Duodenal mucosa (tissue), 2 donors: ENCODE measurements around the gene FOCAD.

Experiments
- H3K27ac ChIP-seq: one replicate; pipeline ENCODE4 v1.7.0; 2013; ENCODE audit warnings: low read depth, low read length
- H3K27me3 ChIP-seq, 2 donors: one replicate each; pipeline ENCODE4 v1.7.0; 2013; ENCODE audit warnings: low read length in 2 of 2, control low read depth in 1 of 2; ENCODE audit not compliant: insufficient read depth in 2 of 2, control insufficient read depth in 1 of 2
- H3K36me3 ChIP-seq, 2 donors: one replicate each; pipeline ENCODE4 v1.7.0; 2013; ENCODE audit warnings: low read length in 2 of 2, control low read depth in 1 of 2; ENCODE audit not compliant: insufficient read depth in 2 of 2, control insufficient read depth in 1 of 2
- H3K4me1 ChIP-seq, 2 donors: one replicate each; pipeline ENCODE4 v1.7.0; 2013; ENCODE audit warnings: low read length in 2 of 2, control low read depth in 1 of 2; ENCODE audit not compliant: insufficient read depth in 2 of 2, control insufficient read depth in 1 of 2
- H3K4me3 ChIP-seq, 2 donors: one replicate each; pipeline ENCODE4 v1.7.0; 2013; ENCODE audit warnings: low read length in 2 of 2, low read depth in 1 of 2
- H3K9ac ChIP-seq, 2 donors: one replicate each; pipeline ENCODE4 v1.7.0; 2013; ENCODE audit warnings: low read length in 2 of 2, low read depth in 1 of 2
- H3K9me3 ChIP-seq, 2 donors: one replicate each; pipeline ENCODE4 v1.7.0; 2013; ENCODE audit warnings: low read length in 2 of 2, control low read depth in 1 of 2; ENCODE audit not compliant: control insufficient read depth in 1 of 2

The FOCAD gene

DNA sequence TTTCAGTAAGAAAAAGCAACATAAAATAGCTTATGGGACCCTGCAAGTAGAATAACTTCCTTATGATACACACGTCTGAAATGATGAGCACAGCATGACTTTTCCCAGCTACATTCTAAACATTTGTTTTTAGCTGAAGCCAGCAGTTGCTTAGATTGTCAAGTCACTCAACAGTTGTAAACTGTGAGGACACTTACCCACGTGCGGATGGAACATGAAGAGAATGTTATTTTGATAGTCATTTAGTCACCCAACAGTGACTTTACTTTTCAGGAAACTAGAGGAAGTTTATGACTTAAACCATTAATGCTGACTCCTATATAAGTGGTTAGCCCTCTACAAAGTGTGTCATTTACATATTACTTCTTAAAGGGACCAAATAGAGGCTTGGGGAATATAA is 344.4 kb downstream of the FOCAD start:
- H3K27ac ChIP-seq, result no peak overlapping the region

DNA sequence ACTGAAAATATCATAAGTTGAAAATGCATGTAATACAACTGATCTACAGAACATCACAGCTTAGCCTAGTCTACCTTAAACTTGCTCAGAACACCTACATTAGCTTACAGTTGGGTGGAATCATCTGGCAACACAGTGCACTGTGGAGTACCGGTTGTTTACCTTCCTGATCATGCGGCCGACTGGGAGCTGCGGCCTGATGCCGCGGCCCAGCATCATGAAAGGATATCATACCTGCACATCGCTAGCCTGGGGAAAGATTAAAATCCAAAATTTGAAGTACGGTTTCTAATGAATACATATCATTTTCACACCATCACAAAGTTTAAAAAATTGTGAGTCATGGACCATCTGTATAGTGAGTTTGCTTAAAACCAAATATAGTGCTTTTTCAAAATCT is 345.6 kb downstream of the FOCAD start:
- H3K36me3 ChIP-seq, result no peaks in the 10 kb centered on the region
- H3K4me1 ChIP-seq, result peaks cover 0 to 3% of the 10 kb centered on the region in 2 donors
- no peaks in the 10 kb centered on the region for H3K27me3 ChIP-seq
- H3K9me3 ChIP-seq, result no peaks in the 10 kb centered on the region
- H3K4me3 ChIP-seq, result no peak overlapping the region
- H3K27ac ChIP-seq, result no peak overlapping the region
- H3K9ac ChIP-seq, result no peak overlapping the region

More for the DNA sequence above, 344.4 kb downstream of the FOCAD start:
- Histone ChIP-seq H3K36me3 (no peaks in the 10 kb centered on the region), H3K27me3 (no peaks in the 10 kb centered on the region), H3K4me1 (peaks cover 0 to 3% of the 10 kb centered on the region in 2 donors), H3K4me3 (no peak overlapping the region), H3K9me3 (no peaks in the 10 kb centered on the region), H3K9ac (no peak overlapping the region)

DNA sequence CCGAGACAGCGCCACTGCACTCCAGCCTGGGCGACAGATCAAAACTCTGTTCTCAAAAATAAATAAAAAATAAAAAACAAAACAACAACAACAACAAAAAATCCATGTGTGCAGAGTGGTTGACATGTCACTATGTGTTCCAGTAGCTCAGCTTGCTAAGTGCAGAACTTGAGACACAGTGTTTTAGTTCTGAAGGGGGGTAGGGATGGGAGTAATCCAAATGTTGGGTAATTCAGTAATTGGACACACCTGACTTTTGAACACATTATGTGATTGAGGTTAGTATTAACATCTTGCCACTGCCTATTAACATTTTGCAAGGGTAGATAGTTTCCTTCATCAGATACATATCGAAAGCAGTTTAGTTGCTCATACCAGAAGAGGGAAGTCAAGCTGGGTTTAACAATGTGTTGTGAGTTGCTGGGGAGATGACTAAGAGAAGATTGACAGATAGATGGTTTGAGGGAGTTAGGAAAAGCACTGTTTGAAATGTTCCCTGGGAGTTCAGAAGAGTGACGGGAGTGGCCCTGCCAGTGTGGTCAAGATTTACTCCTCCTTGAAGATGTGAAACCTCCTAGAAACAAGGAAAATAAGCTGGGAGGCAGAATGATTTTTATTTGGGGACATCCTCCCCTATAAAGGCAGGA is 346.5 kb downstream of the FOCAD start:
- H3K4me3 ChIP-seq, result peak overlapping the region; percentile 70 to 76
- no peaks in the 10 kb centered on the region for H3K36me3 ChIP-seq
- no peaks in the 10 kb centered on the region for H3K9me3 ChIP-seq
- H3K27ac ChIP-seq, result peak overlapping the region; percentile 44
- H3K9ac ChIP-seq, result peak overlapping the region; percentile 49 to 57
- no peaks in the 10 kb centered on the region for H3K27me3 ChIP-seq
- peaks cover 0 to 3% of the 10 kb centered on the region in 2 donors for H3K4me1 ChIP-seq

DNA sequence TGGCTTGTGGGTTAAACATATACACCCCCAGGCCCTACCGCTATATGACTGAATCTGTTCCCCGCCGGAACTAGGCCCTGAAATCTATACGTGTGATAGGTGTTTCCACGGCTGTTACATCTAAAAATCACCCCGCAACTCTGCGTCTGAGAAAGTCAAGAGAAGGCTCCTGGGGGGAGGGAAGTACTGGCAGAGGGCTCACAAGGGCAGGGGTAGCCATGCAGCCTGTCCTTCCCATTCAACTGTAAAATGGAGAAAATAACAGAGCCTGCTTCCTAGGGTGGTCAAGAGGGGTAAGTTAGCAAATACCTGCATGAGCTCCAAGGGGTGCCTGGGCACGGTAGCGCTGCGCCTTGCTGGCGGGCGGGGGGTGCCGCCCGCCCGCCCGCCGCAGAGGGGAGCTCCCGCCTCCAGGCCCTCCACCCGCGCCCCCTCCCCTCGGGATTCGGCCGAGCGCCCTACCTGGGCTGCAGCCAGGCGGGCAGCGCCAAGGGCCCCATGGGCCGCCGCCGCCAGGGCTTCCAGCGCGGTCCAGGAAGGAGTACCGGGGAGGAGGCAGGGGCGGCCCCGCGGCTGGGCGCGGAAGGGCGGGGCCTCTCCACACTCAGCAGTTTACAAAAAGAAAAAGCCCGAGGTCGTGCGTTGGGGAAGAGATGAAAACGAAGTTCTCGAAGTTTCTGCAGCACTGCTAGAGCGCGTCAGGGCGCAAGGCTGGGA is 347.2 kb downstream of the FOCAD start, which contains the start of gene HACD4:
Gene HACD4, minus strand, starts transcription at position 550 of the 717 bp plus-strand sequence. Its CDS starts 50 bp downstream, at position 500.
- Histone ChIP-seq H3K27me3 (no peaks in the 10 kb centered on the region), H3K4me1 (peaks cover 0 to 3% of the 10 kb centered on the region in 2 donors), H3K9me3 (no peaks in the 10 kb centered on the region), H3K27ac (peak within 1 kb of the TSS; percentile 44), H3K4me3 (peak within 1 kb of the TSS; percentile 70 to 76), H3K9ac (peak within 1 kb of the TSS; percentile 49 to 57), H3K36me3 (no peaks in the 10 kb centered on the region)

DNA sequence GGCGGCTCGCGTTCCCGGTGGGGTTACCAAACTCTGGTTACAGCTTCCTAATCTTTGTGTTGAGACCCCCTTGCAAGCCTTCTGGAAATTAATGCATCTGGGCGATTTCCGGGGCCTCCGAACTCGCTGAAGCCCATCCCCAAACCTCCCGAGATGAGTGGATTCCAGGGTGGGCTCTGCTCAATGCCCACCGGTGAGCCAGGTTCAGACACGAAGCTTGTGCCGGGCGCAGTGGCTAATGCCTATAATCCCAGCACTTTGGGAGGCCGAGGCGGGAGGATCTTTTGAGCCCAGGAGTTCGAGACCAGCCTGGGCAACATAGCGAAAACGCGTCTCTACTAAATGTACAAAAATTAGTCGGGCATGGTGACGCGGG is 347.7 kb downstream of the FOCAD start:
- no peaks in the 10 kb centered on the region for H3K36me3 ChIP-seq
- H3K27me3 ChIP-seq, result no peaks in the 10 kb centered on the region
- H3K9me3 ChIP-seq, result no peaks in the 10 kb centered on the region
- no peak overlapping the region for H3K27ac ChIP-seq
- peak overlapping the region; percentile 70 to 76 for H3K4me3 ChIP-seq
- peak overlapping the region; percentile 25 to 49 for H3K9ac ChIP-seq
- H3K4me1 ChIP-seq, result peaks cover 0 to 3% of the 10 kb centered on the region in 2 donors

DNA sequence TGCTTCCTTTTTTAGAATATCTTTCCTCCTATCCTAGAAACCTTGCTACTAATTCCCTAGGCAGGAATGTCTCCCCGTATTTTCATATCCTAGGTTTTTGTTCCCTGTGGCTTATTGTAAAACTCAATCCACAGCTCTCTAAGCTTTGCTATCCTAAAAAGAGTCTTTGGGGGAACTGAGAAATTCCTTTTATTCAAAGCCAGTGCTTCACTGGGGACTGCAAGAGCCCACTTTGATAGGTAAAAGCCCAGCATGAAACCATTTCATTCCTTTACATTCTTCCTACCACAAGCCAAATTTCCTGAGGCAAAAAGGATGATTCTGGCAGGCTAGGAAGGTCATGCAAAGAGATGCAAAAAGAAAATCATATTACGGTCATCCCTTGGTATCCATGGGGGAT is 353.2 kb downstream of the FOCAD start:
- Histone ChIP-seq H3K4me3 (no peak overlapping the region), H3K36me3 (no peaks in the 10 kb centered on the region), H3K27me3 (no peaks in the 10 kb centered on the region), H3K9ac (no peak overlapping the region), H3K27ac (no peak overlapping the region), H3K4me1 (no peaks in the 10 kb centered on the region), H3K9me3 (no peaks in the 10 kb centered on the region)

DNA sequence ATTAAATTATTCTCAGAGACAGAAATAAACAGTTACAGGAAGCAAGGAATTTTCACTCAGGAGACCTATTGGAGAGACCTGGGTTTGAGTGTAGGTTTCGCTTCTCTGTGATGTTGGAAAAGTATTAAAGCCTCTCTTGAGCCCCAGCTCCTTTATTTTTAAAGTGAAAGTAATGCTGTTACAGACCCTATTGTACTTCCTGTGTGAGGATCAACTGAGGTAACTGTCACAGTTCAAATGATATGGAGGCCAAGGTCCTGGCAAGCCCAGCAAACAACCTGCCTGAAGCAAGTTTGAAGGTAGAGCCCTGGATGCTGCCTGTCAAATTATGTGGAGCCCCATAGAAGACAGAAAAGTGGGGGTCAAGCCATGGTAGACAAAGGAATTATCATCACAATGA is 355.2 kb downstream of the FOCAD start:
- Histone ChIP-seq H3K4me3 (no peak overlapping the region), H3K27me3 (no peaks in the 10 kb centered on the region), H3K9me3 (no peaks in the 10 kb centered on the region), H3K36me3 (no peaks in the 10 kb centered on the region), H3K9ac (no peak overlapping the region), H3K4me1 (no peaks in the 10 kb centered on the region), H3K27ac (no peak overlapping the region)

DNA sequence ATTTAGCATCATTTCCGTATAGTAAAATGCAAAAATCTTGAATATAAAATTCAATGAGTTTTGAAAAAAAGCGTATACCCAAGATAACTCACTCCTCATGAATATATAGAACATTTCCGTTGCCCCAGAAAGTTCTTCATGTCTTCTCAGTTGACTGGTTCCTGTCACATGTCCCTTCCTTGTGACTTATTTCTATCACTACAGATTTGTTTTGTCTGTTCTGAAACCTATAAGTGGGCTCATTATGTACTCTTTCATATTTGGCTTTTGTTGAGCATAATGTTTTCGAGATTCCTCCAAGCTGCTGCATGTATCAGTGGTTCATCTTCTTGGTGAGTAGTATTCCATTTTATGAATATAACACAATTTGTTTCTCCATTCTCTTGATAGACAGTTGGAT is 358.4 kb downstream of the FOCAD start:
- Histone ChIP-seq H3K27ac (no peak overlapping the region), H3K36me3 (no peaks in the 10 kb centered on the region)

DNA sequence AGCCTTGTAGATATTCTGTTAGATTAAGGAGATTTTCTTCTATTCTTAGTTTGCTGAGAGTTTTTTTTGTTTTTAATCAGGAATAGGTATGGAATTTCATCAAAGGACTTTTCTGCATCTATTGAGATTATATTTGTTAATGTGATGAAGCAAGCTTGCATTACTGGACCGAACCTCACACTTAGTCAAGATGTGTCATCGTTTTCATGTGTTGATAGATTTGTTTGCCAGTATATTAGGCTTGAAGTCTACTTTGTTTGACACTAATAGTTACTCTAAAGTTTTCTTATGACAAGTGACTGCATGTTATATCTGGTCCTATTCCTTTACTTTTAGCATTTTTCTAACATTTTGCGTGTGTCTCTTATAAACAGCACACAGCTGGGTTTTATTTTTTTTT is 359.8 kb downstream of the FOCAD start:
- Histone ChIP-seq H3K27ac (no peak overlapping the region), H3K9ac (no peak overlapping the region), H3K4me3 (no peak overlapping the region), H3K4me1 (no peaks in the 10 kb centered on the region), H3K27me3 (no peaks in the 10 kb centered on the region), H3K9me3 (no peaks in the 10 kb centered on the region), H3K36me3 (no peaks in the 10 kb centered on the region)

More for the DNA sequence above, 358.4 kb downstream of the FOCAD start:
- Histone ChIP-seq H3K4me1 (no peaks in the 10 kb centered on the region), H3K9ac (no peak overlapping the region), H3K9me3 (no peaks in the 10 kb centered on the region), H3K4me3 (no peak overlapping the region), H3K27me3 (no peaks in the 10 kb centered on the region)
